Mucosa of stomach (tissue), 1 donor: ENCODE results near the gene GRB14.

ENCODE experiments used
- H3K27me3 ChIP-seq: one replicate; pipeline ENCODE4 v1.7.0; 2013; ENCODE audit warnings: mild to moderate bottlenecking, low read length; ENCODE audit not compliant: control insufficient read depth, insufficient read depth
- H3K36me3 ChIP-seq: one replicate; pipeline ENCODE4 v1.7.0; 2013; ENCODE audit warnings: low read length; ENCODE audit not compliant: control insufficient read depth, insufficient read depth
- H3K4me1 ChIP-seq: one replicate; pipeline ENCODE4 v1.7.0; 2013; ENCODE audit warnings: mild to moderate bottlenecking, low read length; ENCODE audit not compliant: control insufficient read depth, insufficient read depth
- H3K4me3 ChIP-seq: one replicate; pipeline ENCODE4 v1.7.0; 2013; ENCODE audit warnings: low read length
- H3K9ac ChIP-seq: one replicate; pipeline ENCODE4 v1.7.0; 2013; ENCODE audit warnings: mild to moderate bottlenecking, low read length, moderate library complexity
- H3K9me3 ChIP-seq: one replicate; pipeline ENCODE4 v1.7.0; 2013; ENCODE audit warnings: mild to moderate bottlenecking, low read length, moderate library complexity; ENCODE audit not compliant: control insufficient read depth
- donor health status: Pancreatic carcinoma.

Gene GRB14

DNA sequence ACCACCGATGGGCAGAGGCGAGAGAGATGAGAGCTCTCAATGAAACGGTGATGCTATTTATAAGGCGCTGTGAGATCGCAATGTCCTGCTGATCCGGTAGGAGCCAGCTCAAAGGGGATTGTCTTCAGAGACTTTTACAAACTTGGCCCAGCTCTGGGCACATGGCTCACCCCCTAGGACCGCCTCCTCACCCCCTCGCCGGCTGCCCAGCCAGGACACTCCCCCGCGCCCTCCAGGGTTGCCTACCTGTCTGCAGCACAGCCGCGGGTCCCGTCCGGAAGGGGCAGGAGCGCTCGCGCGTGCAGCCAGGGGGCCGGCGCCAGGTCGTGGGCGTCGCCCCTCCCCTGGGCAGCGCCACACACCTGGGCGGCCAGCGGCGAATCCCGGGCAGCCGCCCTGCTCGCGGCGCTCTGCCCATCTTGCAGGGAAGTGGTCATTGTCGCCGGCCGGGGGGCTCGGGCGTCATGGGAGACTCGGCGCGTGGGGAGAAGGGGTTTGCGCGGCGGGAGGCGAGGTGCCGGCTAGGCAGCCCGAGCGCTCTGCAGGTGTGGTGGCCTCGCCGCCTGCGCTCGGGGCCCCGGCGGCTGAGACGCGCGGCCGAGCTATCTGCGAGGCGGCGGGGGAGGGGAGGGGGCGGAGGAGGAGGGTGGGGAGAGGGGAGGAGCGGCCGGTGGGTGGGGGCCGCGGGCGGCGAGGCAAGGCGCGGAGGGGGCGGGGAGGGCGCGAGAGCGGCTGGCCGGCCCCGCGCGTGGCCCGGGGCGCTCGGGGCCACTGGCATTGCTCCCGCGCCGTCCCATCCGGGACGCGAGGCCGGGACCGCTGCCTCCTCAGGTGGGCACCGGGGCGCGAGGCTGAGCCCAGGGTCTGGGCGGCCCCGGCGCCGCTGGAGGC, at the start of gene GRB14:
Gene GRB14, minus strand, starts transcription at position 610 of the 891 bp plus-strand sequence. Its CDS starts 173 bp downstream, at position 437.
- H3K9ac ChIP-seq: peak within 1 kb of the TSS; percentile 50

DNA sequence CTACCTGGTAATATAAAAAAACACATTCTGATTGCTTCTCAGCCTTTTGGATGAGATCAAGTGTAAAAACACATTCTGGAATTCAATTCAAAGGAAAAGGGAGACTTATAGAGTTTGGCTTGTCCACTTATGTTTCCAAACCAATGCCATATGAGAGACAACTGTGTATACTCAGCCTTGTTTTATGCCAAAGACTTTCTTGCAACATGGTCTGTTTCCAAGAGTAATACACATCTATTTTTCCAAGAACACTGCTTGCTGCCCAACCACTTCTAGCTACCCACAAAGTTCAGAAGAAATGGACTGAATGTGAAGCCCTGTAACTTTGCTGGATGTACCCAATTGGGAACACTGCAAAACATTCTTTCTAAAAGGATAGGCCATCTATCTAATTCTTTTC, 48.0 kb upstream of the GRB14 start:
- H3K27me3 ChIP-seq: no peaks in the 10 kb centered on the region
- H3K9me3 ChIP-seq: no peaks in the 10 kb centered on the region
- no peak overlapping the region for H3K4me3 ChIP-seq
- no peaks in the 10 kb centered on the region for H3K36me3 ChIP-seq
- H3K4me1 ChIP-seq: no peaks in the 10 kb centered on the region
- no peak overlapping the region for H3K9ac ChIP-seq

More for the DNA sequence above, at the start of gene GRB14:
- H3K4me3 ChIP-seq: peak within 1 kb of the TSS; percentile 41
- no peaks in the 10 kb centered on the region for H3K36me3 ChIP-seq
- no peaks in the 10 kb centered on the region for H3K4me1 ChIP-seq
- peaks cover 13% of the 10 kb centered on the region for H3K27me3 ChIP-seq
- no peaks in the 10 kb centered on the region for H3K9me3 ChIP-seq

DNA sequence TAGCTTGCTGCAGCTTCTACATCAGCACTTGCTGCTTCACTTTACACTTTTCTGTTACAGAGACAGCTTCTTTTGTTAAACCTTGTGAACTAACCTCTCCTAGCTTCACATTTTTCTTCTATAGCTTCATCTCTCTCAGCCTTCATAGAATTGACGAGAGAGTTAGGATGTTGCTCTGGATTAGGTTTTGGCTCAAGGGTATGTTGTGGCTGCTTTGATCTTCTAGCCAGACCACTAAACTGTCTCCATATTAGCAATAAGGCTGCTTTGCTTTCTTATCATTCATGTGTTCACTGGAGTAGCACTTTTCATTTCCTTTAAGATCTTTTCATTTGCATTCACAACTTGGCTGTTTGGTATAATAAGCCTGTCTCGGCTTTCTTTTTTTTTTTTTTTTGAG, 46.3 kb upstream of the GRB14 start:
- Histone ChIP-seq H3K9me3 (no peaks in the 10 kb centered on the region), H3K9ac (no peak overlapping the region), H3K27me3 (no peaks in the 10 kb centered on the region), H3K4me1 (no peaks in the 10 kb centered on the region), H3K36me3 (no peaks in the 10 kb centered on the region), H3K4me3 (no peak overlapping the region)

DNA sequence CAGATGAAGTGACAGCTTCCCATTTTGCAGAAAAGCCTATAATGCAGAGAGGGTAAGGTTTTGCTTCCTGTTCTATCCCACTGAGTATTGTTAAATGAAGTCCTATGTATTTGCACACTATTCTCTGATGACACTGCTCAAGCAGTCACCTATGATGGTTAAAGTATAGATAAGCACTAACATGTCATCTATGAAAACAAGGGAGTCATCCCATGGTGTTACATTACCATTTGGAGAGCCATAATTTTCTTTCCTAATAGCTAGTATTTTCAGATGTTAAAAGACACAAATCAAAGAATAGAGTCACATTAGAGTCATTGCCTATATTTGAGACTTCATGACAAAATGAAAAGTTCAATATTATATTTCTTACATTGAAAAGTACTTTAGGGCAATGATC, 42.8 kb upstream of the GRB14 start:
- H3K9me3 ChIP-seq: no peaks in the 10 kb centered on the region
- no peaks in the 10 kb centered on the region for H3K27me3 ChIP-seq
- no peak overlapping the region for H3K4me3 ChIP-seq
- H3K9ac ChIP-seq: no peak overlapping the region
- no peaks in the 10 kb centered on the region for H3K4me1 ChIP-seq
- no peaks in the 10 kb centered on the region for H3K36me3 ChIP-seq

DNA sequence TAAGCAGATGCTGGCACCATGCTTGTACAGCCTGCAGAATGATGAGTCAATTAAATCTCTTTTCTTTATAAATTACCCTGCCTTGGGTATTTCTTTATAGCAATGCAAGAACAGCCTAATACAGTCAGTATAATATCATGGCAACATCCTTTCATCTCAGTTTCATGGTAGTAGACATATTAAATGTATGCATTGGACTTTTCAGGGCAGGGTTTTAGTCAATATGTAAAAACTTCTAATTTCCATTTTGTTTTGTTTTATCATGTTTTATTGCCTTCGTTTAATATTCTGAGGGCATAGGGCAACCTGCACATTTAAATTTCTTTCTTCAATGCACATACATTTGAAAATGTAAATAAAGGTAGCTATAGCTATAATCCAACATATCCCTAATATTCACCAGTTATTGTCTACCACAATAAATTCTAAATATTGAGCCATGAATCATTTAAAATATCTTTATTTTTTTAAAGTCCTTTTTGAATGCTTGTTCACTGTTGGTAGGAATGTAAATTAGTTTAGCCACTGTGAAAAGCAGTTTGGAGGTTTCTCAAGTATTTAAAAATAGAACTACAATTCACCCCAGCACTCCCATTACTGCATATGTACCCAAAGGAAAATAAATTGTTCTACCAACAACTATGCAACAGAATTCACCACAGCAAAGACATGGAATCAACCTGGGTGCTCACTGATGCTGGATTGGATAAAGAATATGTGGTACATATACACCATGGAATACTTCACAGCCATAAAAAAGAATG, 41.8 kb upstream of the GRB14 start:
- no peaks in the 10 kb centered on the region for H3K27me3 ChIP-seq
- H3K4me1 ChIP-seq: no peaks in the 10 kb centered on the region
- no peaks in the 10 kb centered on the region for H3K36me3 ChIP-seq
- H3K9ac ChIP-seq: no peak overlapping the region
- H3K9me3 ChIP-seq: no peaks in the 10 kb centered on the region
- no peak overlapping the region for H3K4me3 ChIP-seq

DNA sequence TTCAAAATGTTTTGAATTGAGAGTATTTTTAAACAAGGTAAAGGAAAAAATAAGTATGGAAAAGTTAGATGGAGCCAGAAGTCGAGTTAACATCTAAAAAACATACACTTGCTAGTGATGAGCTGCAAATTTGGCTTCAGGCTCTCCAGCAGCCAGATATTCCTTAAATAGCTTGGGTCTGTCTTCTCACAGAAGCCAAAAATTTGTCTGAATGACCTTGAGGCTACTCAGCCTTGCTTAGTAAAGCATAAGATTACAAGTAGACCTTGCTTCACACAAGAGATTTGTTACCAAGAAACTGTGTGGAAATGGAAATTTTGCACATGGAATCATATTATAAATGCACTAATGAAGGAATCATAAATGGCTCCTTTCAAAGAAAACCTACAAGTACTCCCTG, 40.8 kb upstream of the GRB14 start:
- Histone ChIP-seq H3K36me3 (no peaks in the 10 kb centered on the region), H3K9me3 (no peaks in the 10 kb centered on the region), H3K9ac (no peak overlapping the region), H3K27me3 (no peaks in the 10 kb centered on the region), H3K4me1 (no peaks in the 10 kb centered on the region), H3K4me3 (no peak overlapping the region)

DNA sequence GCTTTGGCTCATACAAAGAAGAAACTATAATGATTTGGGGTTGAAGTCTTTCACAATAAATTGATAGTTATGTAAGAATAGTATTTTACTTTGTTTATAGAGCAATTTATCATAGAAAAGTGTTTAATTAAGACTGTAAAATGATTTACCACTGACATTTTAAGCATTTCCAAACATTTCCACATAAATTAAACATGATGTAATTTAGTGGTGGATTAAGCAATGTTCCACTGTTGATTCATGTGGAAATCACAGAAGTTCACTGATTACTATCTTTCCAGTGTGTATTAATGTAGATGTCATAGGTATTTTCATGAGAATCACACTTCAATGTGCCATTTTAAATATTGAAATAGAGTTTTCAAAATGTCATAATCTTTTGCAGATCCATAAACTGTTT, 40.1 kb upstream of the GRB14 start:
- Histone ChIP-seq H3K4me3 (no peak overlapping the region), H3K36me3 (no peaks in the 10 kb centered on the region), H3K4me1 (no peaks in the 10 kb centered on the region), H3K27me3 (no peaks in the 10 kb centered on the region), H3K9me3 (no peaks in the 10 kb centered on the region), H3K9ac (no peak overlapping the region)

DNA sequence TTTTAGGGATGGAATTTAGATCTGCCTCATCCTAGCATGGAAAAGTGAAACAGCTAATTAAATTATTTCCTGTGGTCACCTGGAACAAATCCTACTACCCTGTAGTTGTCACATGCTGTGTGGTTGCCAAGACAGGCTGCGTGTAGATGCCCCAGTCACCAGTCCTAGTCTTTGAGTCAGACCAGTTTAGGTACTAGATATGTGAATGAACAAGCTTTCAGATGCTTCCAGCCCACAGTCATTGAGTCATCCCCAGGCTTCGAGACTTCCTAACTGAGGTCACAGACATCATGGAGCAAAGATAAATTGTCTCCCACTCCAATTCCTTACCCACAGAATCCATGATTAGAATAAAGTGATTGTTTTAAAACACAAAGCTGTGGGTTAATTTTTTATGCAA, 35.8 kb upstream of the GRB14 start:
- H3K36me3 ChIP-seq: no peaks in the 10 kb centered on the region

DNA sequence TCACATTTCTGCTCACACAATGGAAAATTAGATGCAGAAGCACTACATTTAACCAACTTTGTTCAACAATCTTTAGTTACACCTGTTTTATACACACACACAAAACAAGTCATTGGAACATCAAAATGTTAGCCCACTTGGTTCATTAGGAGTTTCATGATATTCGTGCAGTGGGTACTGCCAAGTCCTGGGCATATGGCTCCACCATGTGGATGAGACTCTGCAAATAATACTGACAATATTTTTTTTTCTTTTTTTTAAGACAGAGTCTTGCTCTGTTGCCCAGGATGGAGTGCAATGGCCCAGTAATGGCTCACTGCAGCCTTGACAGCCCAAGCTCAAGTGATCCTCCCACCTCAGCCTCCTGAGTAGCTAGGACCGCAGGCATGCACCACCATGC, 34.5 kb upstream of the GRB14 start:
- Histone ChIP-seq H3K4me1 (no peaks in the 10 kb centered on the region), H3K4me3 (no peak overlapping the region), H3K36me3 (no peaks in the 10 kb centered on the region), H3K27me3 (no peaks in the 10 kb centered on the region), H3K9me3 (no peaks in the 10 kb centered on the region), H3K9ac (no peak overlapping the region)

More for the DNA sequence above, 35.8 kb upstream of the GRB14 start:
- Histone ChIP-seq H3K9me3 (no peaks in the 10 kb centered on the region), H3K27me3 (no peaks in the 10 kb centered on the region), H3K4me3 (no peak overlapping the region), H3K4me1 (no peaks in the 10 kb centered on the region), H3K9ac (no peak overlapping the region)

DNA sequence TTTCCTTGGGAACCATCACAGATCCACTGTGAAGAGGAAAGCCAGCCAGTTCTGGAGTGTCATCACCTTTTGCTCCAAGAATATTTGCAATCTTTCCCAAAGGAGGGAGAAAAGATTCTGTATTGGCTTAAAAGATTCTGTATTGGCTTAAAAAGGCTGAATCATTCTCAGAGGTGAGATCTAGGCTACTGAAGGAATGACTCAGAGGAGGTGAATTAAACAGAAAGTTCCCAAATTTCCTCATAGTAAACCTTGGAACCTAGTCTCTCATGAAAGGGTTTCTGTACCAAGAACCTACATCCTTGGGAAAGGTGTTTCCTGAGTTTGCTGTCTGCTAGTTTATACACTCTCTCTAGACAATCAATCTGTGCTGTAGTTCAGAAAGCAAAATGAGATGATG, 34.1 kb upstream of the GRB14 start:
- Histone ChIP-seq H3K4me3 (no peak overlapping the region), H3K4me1 (no peaks in the 10 kb centered on the region), H3K9ac (no peak overlapping the region), H3K27me3 (no peaks in the 10 kb centered on the region), H3K9me3 (no peaks in the 10 kb centered on the region), H3K36me3 (no peaks in the 10 kb centered on the region)

DNA sequence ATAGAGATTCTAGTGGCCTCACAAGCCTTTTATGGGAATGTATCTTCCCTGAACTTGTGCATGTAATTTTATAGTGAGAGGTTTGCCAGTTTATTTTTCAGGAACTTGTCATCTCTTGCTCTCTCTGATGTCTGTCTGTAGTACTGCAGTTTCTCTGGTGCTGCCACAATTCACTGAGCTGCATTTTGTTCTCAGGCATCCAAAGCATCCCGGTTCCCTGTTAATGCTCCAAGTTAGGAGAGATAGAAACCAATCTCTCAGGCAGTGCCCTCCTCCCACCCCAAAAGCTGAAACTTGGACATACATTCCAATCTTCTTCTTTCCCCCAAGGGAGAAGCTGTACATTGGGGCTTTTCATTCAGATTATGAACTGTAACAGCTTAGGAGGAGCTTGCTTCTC, 30.1 kb upstream of the GRB14 start:
- H3K36me3 ChIP-seq: no peaks in the 10 kb centered on the region
- H3K27me3 ChIP-seq: no peaks in the 10 kb centered on the region
- H3K4me1 ChIP-seq: no peaks in the 10 kb centered on the region
- H3K9ac ChIP-seq: no peak overlapping the region
- H3K4me3 ChIP-seq: no peak overlapping the region
- no peaks in the 10 kb centered on the region for H3K9me3 ChIP-seq

DNA sequence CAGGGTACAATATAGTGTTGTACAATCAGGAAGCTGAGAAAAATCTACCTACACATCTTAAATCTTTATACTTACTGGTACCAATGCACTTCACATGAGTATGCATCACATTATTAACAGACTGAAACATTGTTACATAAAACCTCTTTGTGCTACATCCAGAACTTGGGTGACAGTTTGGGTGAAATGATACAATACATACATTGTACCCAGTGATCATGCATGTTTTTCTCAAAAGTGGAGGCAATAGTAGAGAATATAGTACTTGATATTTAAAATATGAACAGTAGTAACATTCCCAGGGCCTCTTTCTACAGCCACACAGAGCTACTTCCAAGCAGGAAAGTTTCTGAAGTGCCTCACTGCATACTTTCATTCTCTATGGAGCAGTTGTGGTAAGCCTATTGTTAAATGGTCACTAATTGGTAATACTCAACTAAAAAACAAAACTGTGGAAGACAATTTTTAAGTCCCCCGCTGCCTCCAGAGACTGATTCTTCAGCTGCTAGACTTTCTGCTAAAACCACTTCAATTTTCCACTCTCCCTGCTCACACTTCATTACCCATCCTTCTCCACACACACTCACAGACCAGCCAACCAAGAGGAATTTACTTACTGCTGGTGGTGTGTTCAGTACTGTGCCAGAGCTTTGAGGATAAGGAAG, 22.9 kb upstream of the GRB14 start:
- H3K9me3 ChIP-seq: no peaks in the 10 kb centered on the region
- no peaks in the 10 kb centered on the region for H3K36me3 ChIP-seq
- no peaks in the 10 kb centered on the region for H3K4me1 ChIP-seq
- no peak overlapping the region for H3K9ac ChIP-seq
- no peaks in the 10 kb centered on the region for H3K27me3 ChIP-seq
- no peak overlapping the region for H3K4me3 ChIP-seq
